Psoas muscle (tissue), 8 donors: ENCODE data around the gene ASXL1. TPM values are rescaled to one million over a fixed set of nuclear protein-coding genes. Genes with fewer than 3 reads are reported as not detected.

ENCODE experiments used
- ATAC-seq, 4 donors: fragments of 200-7000 bp; cut with Tn5 transposase; one replicate each; pipeline ENCODE4 v1.9.1; 2020; ENCODE audit warnings: moderate library complexity in 3 of 4, mild to moderate bottlenecking in 2 of 4
- DNase-seq, 2 donors: peaks; one replicate each; pipeline ENCODE4 v3.0.0-alpha.2; 2020
- H3K27ac ChIP-seq: fragments of 200-600 bp; one replicate; pipeline ENCODE4 v1.8.0; 2022
- H3K27me3 ChIP-seq, 3 donors: fragments of 200-600 bp in 1 of 3; one replicate each; pipeline versions ENCODE4 v1.6.1 to v1.8.0; 2013 to 2022; ENCODE audit warnings: low read length in 2 of 3, mild to moderate bottlenecking in 2 of 3, moderate library complexity in 1 of 3; ENCODE audit not compliant: insufficient read depth in 3 of 3
- H3K36me3 ChIP-seq, 2 donors: fragments of 200-600 bp in 1 of 2; one replicate each; pipeline versions ENCODE4 v1.6.1 to v1.8.0; 2013 to 2022; ENCODE audit warnings: low read depth in 1 of 2, mild to moderate bottlenecking in 1 of 2, moderate library complexity in 1 of 2; ENCODE audit not compliant: insufficient read depth in 1 of 2
- H3K4me1 ChIP-seq: fragments of 200-600 bp; one replicate; pipeline ENCODE4 v1.8.0; 2022
- H3K4me3 ChIP-seq: fragments of 200-600 bp; one replicate; pipeline ENCODE4 v1.8.0; 2022; ENCODE audit warnings: mild to moderate bottlenecking
- H3K9me3 ChIP-seq: fragments of 200-600 bp; one replicate; pipeline ENCODE4 v1.8.0; 2022
- CTCF ChIP-seq: fragments of 200-600 bp; IDR thresholded peaks from one replicate; pipeline ENCODE4 v1.8.0; 2022; ENCODE audit warnings: antibody characterized with exemption
- WGBS, 3 donors: extraction: QIAGEN DNeasy Blood & Tissue Kit; methylation state at CpG; one replicate each; pipeline versions ENCODE4 v1.1.6 to v1.1.7; 2013; 5-methylcytosine and 5-hydroxymethylcytosine counted together
- intact Hi-C, 2 donors: fragments of 100-400 bp; cut with DNase I; formaldehyde crosslinking; loops; one replicate each; pipeline versions ENCODE4 v1.11.0 to v1.14.2; 2022
- polyA plus RNA-seq, 3 donors: library from polyadenylated mRNA; stranded (reverse); fragments of 200-250 nt; gene quantifications; one replicate each; pipeline ENCODE4 v1.2.3, GENCODE V29; 2013
- total RNA-seq, 4 donors: library from RNA; stranded (reverse); fragmentation: NEBNext Ultra II Directional in 2 of 4; extraction: Animal tissue kit (Norgen Biotek cat#: 25700) in 2 of 4; gene quantifications; one replicate each; pipeline versions ENCODE4 v1.2.1 to v1.2.4, GENCODE V29; 2021 to 2023
- donor health status: healthy with polysubstance abuse.
- donor health status: DM: no; HTN: no; CAD: no; lungs with moderate emphysema.
- donor health status: Bipolar disorder and iron deficiency.
- donor health status: healthy.
- donor health status: DM: yes; HTN: yes; CAD: no.
- donor health status: DM: no; HTN: no; CAD: no.
- donor health status: DM: no; HTN: no; CAD: no.
- donor health status: DM: yes; HTN: yes; CAD: no.

The ASXL1 gene
- total and polyA plus RNA-seq, 7 donors, result 18.5 to 52.0 (median 23.2) TPM

- no peaks in the 10 kb centered on the region for H3K27me3 ChIP-seq
- H3K4me3 ChIP-seq, result no peak overlapping the region
- peaks cover 80% of the 10 kb centered on the region for H3K4me1 ChIP-seq
- ATAC-seq (peak in 1 of 4 donors; percentile 22), DNase-seq (no peak)
- peaks cover 0 to 22% of the 10 kb centered on the region in 2 donors for H3K36me3 ChIP-seq
- TF ChIP-seq CTCF, result no peak
- no peaks in the 10 kb centered on the region for H3K9me3 ChIP-seq
- 62 to 81% (median 66%) methylated on average over 7 of the region's 7 CpGs for WGBS, 3 donors
- H3K27ac ChIP-seq, result peak overlapping the region; percentile 66
- intact Hi-C loops, result no loop called here
These were observed 6.5 kb downstream of the ASXL1 start for GRCh38 chr20:32364554-32365208.

- H3K36me3 ChIP-seq, result peaks cover 0 to 31% of the 10 kb centered on the region in 2 donors
- ATAC-seq, result peak in 3 of 4 donors; percentile 56 to 85 (median 76)
- H3K4me3 ChIP-seq, result no peak overlapping the region
- H3K27ac ChIP-seq, result peak overlapping the region; percentile 27
- H3K9me3 ChIP-seq, result no peaks in the 10 kb centered on the region
- intact Hi-C loops, result no loop called here
- no peak for TF ChIP-seq CTCF
- peaks cover 72% of the 10 kb centered on the region for H3K4me1 ChIP-seq
- DNase-seq, result no peak
- whole genome bisulfite sequencing, 3 donors, result 24 to 53% (median 27%) methylated on average over 5 of the region's 5 CpGs
- H3K27me3 ChIP-seq, result no peaks in the 10 kb centered on the region
These were observed 7.4 kb downstream of the ASXL1 start for GRCh38 chr20:32365564-32365963.

- H3K4me1 ChIP-seq, result peaks cover 66% of the 10 kb centered on the region
- no peak overlapping the region for H3K27ac ChIP-seq
- no peak overlapping the region for H3K4me3 ChIP-seq
- ATAC-seq (no peak), DNase-seq (no peak)
- no peaks in the 10 kb centered on the region for H3K9me3 ChIP-seq
- WGBS, 3 donors, result 61 to 81% (median 72%) methylated on average over 2 of the region's 2 CpGs
- no peaks in the 10 kb centered on the region for H3K27me3 ChIP-seq
- no peak for TF ChIP-seq CTCF
- intact Hi-C loops, result no loop called here
- H3K36me3 ChIP-seq, result peaks cover 0 to 39% of the 10 kb centered on the region in 2 donors
These were observed 8.2 kb downstream of the ASXL1 start for GRCh38 chr20:32366380-32366779.

GRCh38 chr20:32368323-32368722 lies 10.2 kb downstream of the ASXL1 start:
- no peak for DNase-seq
- TF ChIP-seq CTCF, result no peak
- intact Hi-C loops, result no loop called here
- H3K27me3 ChIP-seq, result no peaks in the 10 kb centered on the region
- H3K4me3 ChIP-seq, result no peak overlapping the region
- no peak for ATAC-seq
- peaks cover 0 to 58% of the 10 kb centered on the region in 2 donors for H3K36me3 ChIP-seq
- H3K4me1 ChIP-seq, result peaks cover 50% of the 10 kb centered on the region
- no peaks in the 10 kb centered on the region for H3K9me3 ChIP-seq
- no peak overlapping the region for H3K27ac ChIP-seq

GRCh38 chr20:32368925-32369324 lies 10.8 kb downstream of the ASXL1 start:
- Histone ChIP-seq H3K27me3 (no peaks in the 10 kb centered on the region), H3K4me1 (peaks cover 44% of the 10 kb centered on the region), H3K4me3 (no peak overlapping the region), H3K9me3 (no peaks in the 10 kb centered on the region), H3K27ac (no peak overlapping the region), H3K36me3 (peaks cover 0 to 64% of the 10 kb centered on the region in 2 donors)
- ATAC-seq, result no peak
- intact Hi-C loops, result no loop called here
- TF ChIP-seq CTCF, result no peak
- 84 to 90% (median 89%) methylated on average over 6 of the region's 6 CpGs for WGBS, 3 donors
- no peak for DNase-seq
